Nephron progenitor cell (in vitro differentiated cells): Measurements from ENCODE around the gene S100A14.
"Not testable (repeated sequence)": the region's sequence is repeated elsewhere in the genome, so short reads cannot be mapped to it uniquely, and the experiment has no call there.

Source experiments
- DNase-seq: peaks from one replicate; pipeline ENCODE4 v3.0.0; 2021
- H3K27ac Mint-ChIP-seq: 2 replicates; pipeline ENCODE4 v1.8.0; 2021; ENCODE audit warnings: mild to moderate bottlenecking, moderate library complexity, mixed read lengths
- H3K27me3 Mint-ChIP-seq: 2 replicates; pipeline ENCODE4 v1.8.0; 2021; ENCODE audit warnings: mild to moderate bottlenecking, low read depth, mixed read lengths; ENCODE audit not compliant: poor library complexity
- H3K36me3 Mint-ChIP-seq: 2 replicates; pipeline ENCODE4 v1.8.0; 2021; ENCODE audit warnings: low read depth, mixed read lengths
- H3K4me1 Mint-ChIP-seq: 2 replicates; pipeline ENCODE4 v1.8.0; 2021; ENCODE audit warnings: mixed read lengths
- H3K4me3 Mint-ChIP-seq: 2 replicates; pipeline ENCODE4 v1.8.0; 2021; ENCODE audit warnings: mild to moderate bottlenecking, moderate library complexity, mixed read lengths
- H3K9me3 Mint-ChIP-seq: 2 replicates; pipeline ENCODE4 v1.8.0; 2021; ENCODE audit warnings: mild to moderate bottlenecking, moderate library complexity, mixed read lengths
- CTCF ChIP-seq: fragments of 200-600 bp; sonication (generic); IDR thresholded peaks from 2 replicates; pipeline ENCODE4 v1.5.0; 2021; ENCODE audit warnings: antibody characterized with exemption

The S100A14 gene

GRCh38 chr1:153643816-153644215 lies 27.7 kb upstream of the S100A14 start:
- no peak for TF ChIP-seq CTCF
- H3K4me3 Mint-ChIP-seq, result no peak overlapping the region
- no peak for DNase-seq
- peaks cover 72% of the 10 kb centered on the region for H3K36me3 Mint-ChIP-seq
- H3K4me1 Mint-ChIP-seq, result peaks cover 32% of the 10 kb centered on the region
- H3K27ac Mint-ChIP-seq, result peak overlapping the region; percentile 9
- H3K9me3 Mint-ChIP-seq, result no peaks in the 10 kb centered on the region
- no peaks in the 10 kb centered on the region for H3K27me3 Mint-ChIP-seq

GRCh38 chr1:153643100-153643499 lies 27.0 kb upstream of the S100A14 start:
- Mint-ChIP-seq H3K36me3 (peaks cover 79% of the 10 kb centered on the region), H3K27me3 (no peaks in the 10 kb centered on the region), H3K4me1 (peaks cover 37% of the 10 kb centered on the region), H3K4me3 (no peak overlapping the region), H3K27ac (peak overlapping the region; percentile 52), H3K9me3 (no peaks in the 10 kb centered on the region)
- no peak for DNase-seq
- no peak for TF ChIP-seq CTCF

- no peak for DNase-seq
- no peaks in the 10 kb centered on the region for H3K9me3 Mint-ChIP-seq
- H3K27ac Mint-ChIP-seq, result peak overlapping the region; percentile 45
- H3K4me1 Mint-ChIP-seq, result peaks cover 35% of the 10 kb centered on the region
- TF ChIP-seq CTCF, result no peak
- peaks cover 83% of the 10 kb centered on the region for H3K36me3 Mint-ChIP-seq
- H3K4me3 Mint-ChIP-seq, result no peak overlapping the region
- no peaks in the 10 kb centered on the region for H3K27me3 Mint-ChIP-seq
These were observed 26.0 kb upstream of the S100A14 start for GRCh38 chr1:153642161-153642560.

GRCh38 chr1:153640861-153641260 lies 24.7 kb upstream of the S100A14 start:
- Mint-ChIP-seq H3K27ac (no peak overlapping the region), H3K36me3 (peaks cover 86% of the 10 kb centered on the region)

GRCh38 chr1:153640213-153640612 lies 24.1 kb upstream of the S100A14 start:
- not testable (repeated sequence) for H3K4me3 Mint-ChIP-seq, H3K27me3 Mint-ChIP-seq, DNase-seq, H3K27ac Mint-ChIP-seq, H3K9me3 Mint-ChIP-seq
- Mint-ChIP-seq H3K36me3 (peaks cover 84% of the 10 kb centered on the region), H3K4me1 (peaks cover 52% of the 10 kb centered on the region)

More at GRCh38 chr1:153640861-153641260, 24.7 kb upstream of the S100A14 start:
- H3K4me1 Mint-ChIP-seq, result peaks cover 47% of the 10 kb centered on the region
- no peak for DNase-seq
- H3K4me3 Mint-ChIP-seq, result no peak overlapping the region
- H3K27me3 Mint-ChIP-seq, result no peaks in the 10 kb centered on the region
- no peak for TF ChIP-seq CTCF
- H3K9me3 Mint-ChIP-seq, result no peaks in the 10 kb centered on the region

- no peak for DNase-seq
- no peak overlapping the region for H3K4me3 Mint-ChIP-seq
- peaks cover 78% of the 10 kb centered on the region for H3K36me3 Mint-ChIP-seq
- TF ChIP-seq CTCF, result no peak
- H3K27ac Mint-ChIP-seq, result no peak overlapping the region
- peaks cover 60% of the 10 kb centered on the region for H3K4me1 Mint-ChIP-seq
- H3K27me3 Mint-ChIP-seq, result no peaks in the 10 kb centered on the region
- H3K9me3 Mint-ChIP-seq, result no peaks in the 10 kb centered on the region
These were observed 23.2 kb upstream of the S100A14 start for GRCh38 chr1:153639280-153639679.
